Thyroid gland (tissue), 4 donors: ENCODE data around the gene ASB7. TPM values are rescaled to one million over a fixed set of nuclear protein-coding genes. Genes with fewer than 3 reads are reported as not detected.

Source experiments
- DNase-seq, 2 donors: peaks; one replicate each; pipeline ENCODE4 v3.0.0-alpha.2; 2019
- H3K27ac ChIP-seq, 3 donors: fragments of 200-600 bp; sonication (generic); 1 replicate in 2 of 3; 2 replicates in 1 of 3; pipeline ENCODE4 v1.5.1; 2016 to 2019; ENCODE audit warnings: mild to moderate bottlenecking in 1 of 3, moderate library complexity in 1 of 3
- H3K27me3 ChIP-seq: fragments of 200-600 bp; sonication (generic); one replicate; pipeline ENCODE4 v1.5.1; 2019
- H3K36me3 ChIP-seq, 2 donors: fragments of 200-600 bp; sonication (generic); one replicate each; pipeline ENCODE4 v1.5.1; 2016 to 2019
- H3K4me1 ChIP-seq, 2 donors: fragments of 200-600 bp; sonication (generic); one replicate each; pipeline ENCODE4 v1.5.1; 2017 to 2019
- H3K4me3 ChIP-seq, 3 donors: fragments of 200-600 bp; sonication (generic); replicated peaks in 1 of 3; 1 replicate in 2 of 3; 2 replicates in 1 of 3; pipeline ENCODE4 v1.5.1; 2016; ENCODE audit warnings: mild to moderate bottlenecking in 1 of 3
- H3K9me3 ChIP-seq: fragments of 200-600 bp; sonication (generic); one replicate; pipeline ENCODE4 v1.5.1; 2017
- CTCF ChIP-seq, 6 experiments: fragments of 200-600 bp in 3 of 6; fragments of 450-650 bp in 3 of 6; sonication (generic) in 3 of 6; IDR thresholded peaks; one replicate each; pipeline ENCODE4 v1.5.1; 2016 to 2019; ENCODE audit warnings: antibody characterized with exemption in 6 of 6, mild to moderate bottlenecking in 2 of 6, inconsistent platforms in 1 of 6, moderate library complexity in 1 of 6
- POLR2A ChIP-seq, 2 donors: fragments of 450-650 bp; IDR thresholded peaks; one replicate each; pipeline ENCODE4 v1.6.1; 2017; ENCODE audit warnings: antibody characterized with exemption in 2 of 2, mild to moderate bottlenecking in 2 of 2, moderate library complexity in 1 of 2
- WGBS, 2 donors: methylation state at CpG; one replicate each; pipeline ENCODE4 v1.1.5; 2017; 5-methylcytosine and 5-hydroxymethylcytosine counted together
- intact Hi-C: fragments of 100-400 bp; cut with DNase I; formaldehyde crosslinking; loops from one replicate; pipeline ENCODE4 v1.15.1; 2023
- total RNA-seq, 4 donors: library from RNA; depleted of rRNA; stranded (reverse); fragments of >200 nt; gene quantifications; one replicate each; pipeline ENCODE4 v1.2.3, GENCODE V29; 2016

The ASB7 gene
- total RNA-seq, 4 donors from 2014 or later, result 16.2 to 21.0 (median 19.7) TPM

DNA sequence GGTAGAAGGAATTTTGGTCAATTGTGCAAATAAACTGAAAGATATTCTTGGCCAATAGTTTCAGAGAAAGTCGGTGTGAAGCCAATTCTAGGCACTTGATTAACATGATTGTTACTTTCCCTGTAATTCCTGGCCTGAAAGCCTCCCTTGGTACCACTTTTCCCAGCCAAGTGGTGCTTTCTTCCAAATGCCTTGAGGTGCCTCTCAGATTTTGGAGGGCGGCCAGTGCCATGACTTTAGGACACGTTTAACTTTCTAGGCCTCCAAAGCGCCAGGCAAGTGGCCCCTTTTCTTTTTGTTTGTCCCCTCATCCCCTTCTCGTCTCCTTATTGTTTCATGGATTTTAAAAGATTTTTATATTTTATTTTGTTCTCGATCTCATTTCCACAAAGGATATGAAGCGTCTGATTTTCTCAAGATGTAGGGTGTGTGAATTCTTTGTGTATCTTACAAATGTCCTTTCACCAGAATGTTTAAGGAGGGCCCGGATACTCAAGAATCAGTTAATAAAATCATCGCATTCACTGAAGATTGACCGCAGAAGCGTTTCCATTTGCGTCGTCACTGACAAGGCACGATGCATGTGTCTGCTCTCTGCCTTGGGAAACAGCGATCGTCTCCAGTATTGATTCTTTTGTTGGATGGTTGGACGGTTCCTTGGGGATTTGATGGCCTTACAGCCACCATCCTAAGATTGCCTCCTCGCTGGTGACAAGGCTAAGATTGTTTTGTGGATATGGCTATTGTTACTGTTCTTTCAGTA is 87.8 kb downstream of the ASB7 start:
- 78 to 87% methylated on average over 18 of the region's 18 CpGs for WGBS, 2 donors
- no peaks in the 10 kb centered on the region for H3K4me1 ChIP-seq
- intact Hi-C loops, result no loop called here
- H3K27ac ChIP-seq, result no peak overlapping the region
- H3K4me3 ChIP-seq, result no peak overlapping the region
- H3K36me3 ChIP-seq, result no peaks in the 10 kb centered on the region
- TF ChIP-seq CTCF (IDR thresholded peaks at IDR 0.05) (no peak), POLR2A (IDR thresholded peaks at IDR 0.05) (no peak)
- peak in 1 of 2 donors; percentile 41 for DNase-seq
- no peaks in the 10 kb centered on the region for H3K27me3 ChIP-seq
- no peaks in the 10 kb centered on the region for H3K9me3 ChIP-seq

GRCh38 chr15:100690795-100691158 is 88.4 kb downstream of the ASB7 start:
- Histone ChIP-seq H3K27me3 (no peaks in the 10 kb centered on the region), H3K36me3 (no peaks in the 10 kb centered on the region), H3K9me3 (no peaks in the 10 kb centered on the region), H3K4me1 (no peaks in the 10 kb centered on the region), H3K27ac (no peak overlapping the region), H3K4me3 (no peak overlapping the region)
- no peak for DNase-seq
- intact Hi-C loops, result no loop called here
- no peak for TF ChIP-seq CTCF (IDR thresholded peaks at IDR 0.05)
- TF ChIP-seq POLR2A (IDR thresholded peaks at IDR 0.05), result no peak

DNA sequence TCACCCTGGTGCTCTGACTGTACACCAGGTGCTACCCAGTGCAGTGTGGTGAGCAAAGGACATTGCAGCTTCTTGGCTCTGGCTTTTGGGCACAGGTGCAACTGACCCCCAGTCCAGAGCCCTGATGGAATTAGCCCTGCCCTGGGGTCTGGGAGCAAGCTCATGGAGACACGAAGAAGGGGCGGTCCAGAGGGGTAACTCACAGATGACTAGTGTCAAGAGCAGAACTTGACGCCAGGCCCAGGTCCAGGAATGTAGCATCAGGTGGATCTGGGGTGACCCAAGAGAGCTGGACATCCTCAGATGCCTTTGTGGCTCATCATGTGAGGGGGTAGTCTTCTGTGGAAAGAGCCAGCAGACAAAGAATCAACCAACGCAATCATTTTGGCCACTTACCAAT is 88.9 kb downstream of the ASB7 start:
- Histone ChIP-seq H3K36me3 (no peaks in the 10 kb centered on the region), H3K27me3 (no peaks in the 10 kb centered on the region), H3K4me3 (no peak overlapping the region), H3K4me1 (no peaks in the 10 kb centered on the region), H3K27ac (no peak overlapping the region), H3K9me3 (no peaks in the 10 kb centered on the region)
- WGBS, 2 donors, result 90 to 95% methylated on average over 4 of the region's 4 CpGs
- no peak for DNase-seq
- TF ChIP-seq CTCF (IDR thresholded peaks at IDR 0.05) (no peak), POLR2A (IDR thresholded peaks at IDR 0.05) (no peak)
- intact Hi-C loops, result no loop called here

GRCh38 chr15:100692246-100692645 is 89.9 kb downstream of the ASB7 start:
- H3K27me3 ChIP-seq, result no peaks in the 10 kb centered on the region
- no peak overlapping the region for H3K27ac ChIP-seq
- WGBS, 2 donors, result 64 to 66% methylated on average over 3 of the region's 3 CpGs
- TF ChIP-seq CTCF (IDR thresholded peaks at IDR 0.05) (no peak), POLR2A (IDR thresholded peaks at IDR 0.05) (no peak)
- intact Hi-C loops, result no loop called here
- H3K36me3 ChIP-seq, result no peaks in the 10 kb centered on the region
- no peaks in the 10 kb centered on the region for H3K9me3 ChIP-seq
- H3K4me3 ChIP-seq, result no peak overlapping the region
- H3K4me1 ChIP-seq, result no peaks in the 10 kb centered on the region
- DNase-seq, result no peak

- 86 to 89% methylated on average over 7 of the region's 7 CpGs for WGBS, 2 donors
These were observed 90.3 kb downstream of the ASB7 start for GRCh38 chr15:100692671-100693070.

More at GRCh38 chr15:100692671-100693070, 90.3 kb downstream of the ASB7 start:
- Histone ChIP-seq H3K4me3 (no peak overlapping the region), H3K36me3 (no peaks in the 10 kb centered on the region), H3K9me3 (no peaks in the 10 kb centered on the region), H3K27ac (no peak overlapping the region), H3K27me3 (no peaks in the 10 kb centered on the region), H3K4me1 (no peaks in the 10 kb centered on the region)
- intact Hi-C loops, result no loop called here
- TF ChIP-seq POLR2A (IDR thresholded peaks at IDR 0.05) (no peak), CTCF (IDR thresholded peaks at IDR 0.05) (no peak)
- DNase-seq, result no peak
